ENCODE data around the gene LBHD2.

LBHD2 gene

DNA sequence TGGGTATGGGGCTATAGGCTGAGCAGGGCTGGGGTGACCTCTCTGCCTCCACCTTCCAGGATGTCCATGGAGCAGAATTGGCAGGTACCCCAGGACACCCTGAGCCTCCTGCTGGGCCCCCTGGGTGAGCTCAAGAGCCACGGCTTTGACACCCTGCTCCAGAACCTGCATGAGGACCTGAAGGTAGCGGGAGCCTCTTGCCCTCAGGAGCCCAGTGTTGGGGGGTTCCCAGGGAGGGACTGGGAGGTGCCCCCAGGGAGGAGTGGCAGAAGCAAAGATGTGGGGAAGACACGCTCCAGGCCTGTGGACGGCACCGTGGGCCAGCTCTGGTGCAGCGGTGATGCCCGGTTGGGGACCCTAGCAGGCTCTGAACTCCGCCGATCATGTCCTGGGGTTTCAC, 47.6 kb downstream of the LBHD2 start:
- H4K8ac ChIP-seq (ENCODE audit: low read depth, low read length) = no peak overlapping the region
- no peak overlapping the region for H2BK15ac ChIP-seq (replicated peaks; ENCODE audit: low read depth)
- no peak overlapping the region for H2BK120ac ChIP-seq (ENCODE audit: low read depth, low read length)
- no peaks in the 10 kb centered on the region for H3K79me1 ChIP-seq (ENCODE audit: low read length)
- H3K23ac ChIP-seq (ENCODE audit: low read length) = no peak overlapping the region
- H3K79me2 ChIP-seq (ENCODE audit: control insufficient read depth, insufficient read depth, low read length) = no peaks in the 10 kb centered on the region
- no peak overlapping the region for H2AK5ac ChIP-seq (ENCODE audit: low read length)
- H3K36me3 ChIP-seq (ENCODE audit: control insufficient read depth, insufficient read depth, low read length) = peaks cover 8% of the 10 kb centered on the region
- no peak for DNase-seq
- no peak overlapping the region for H3K56ac ChIP-seq (ENCODE audit: low read length)
- WGBS (ENCODE audit: extremely low coverage, insufficient coverage, low lambda C conversion rate) = no CpG with 5 or more reads among the region's 9 CpGs
- H3K9ac ChIP-seq (ENCODE audit: low read length) = no peak overlapping the region
- H3K4me2 ChIP-seq (ENCODE audit: low read length) = no peak overlapping the region
- no peak overlapping the region for H4K5ac ChIP-seq (ENCODE audit: low read length)
- no peaks in the 10 kb centered on the region for H3K27me3 ChIP-seq (ENCODE audit: insufficient read depth, low read length, poor library complexity)
- H3K4ac ChIP-seq (ENCODE audit: low read depth, low read length) = no peak overlapping the region
- no peak overlapping the region for H2BK5ac ChIP-seq (ENCODE audit: low read length)
- no peak overlapping the region for H3K27ac ChIP-seq (ENCODE audit: low read depth, low read length)
- no peak overlapping the region for H3K18ac ChIP-seq (ENCODE audit: low read length)
- H3K4me3 ChIP-seq (ENCODE audit: low read length) = no peak overlapping the region
- no peaks in the 10 kb centered on the region for H3K4me1 ChIP-seq (ENCODE audit: control insufficient read depth, low read depth, low read length)

DNA sequence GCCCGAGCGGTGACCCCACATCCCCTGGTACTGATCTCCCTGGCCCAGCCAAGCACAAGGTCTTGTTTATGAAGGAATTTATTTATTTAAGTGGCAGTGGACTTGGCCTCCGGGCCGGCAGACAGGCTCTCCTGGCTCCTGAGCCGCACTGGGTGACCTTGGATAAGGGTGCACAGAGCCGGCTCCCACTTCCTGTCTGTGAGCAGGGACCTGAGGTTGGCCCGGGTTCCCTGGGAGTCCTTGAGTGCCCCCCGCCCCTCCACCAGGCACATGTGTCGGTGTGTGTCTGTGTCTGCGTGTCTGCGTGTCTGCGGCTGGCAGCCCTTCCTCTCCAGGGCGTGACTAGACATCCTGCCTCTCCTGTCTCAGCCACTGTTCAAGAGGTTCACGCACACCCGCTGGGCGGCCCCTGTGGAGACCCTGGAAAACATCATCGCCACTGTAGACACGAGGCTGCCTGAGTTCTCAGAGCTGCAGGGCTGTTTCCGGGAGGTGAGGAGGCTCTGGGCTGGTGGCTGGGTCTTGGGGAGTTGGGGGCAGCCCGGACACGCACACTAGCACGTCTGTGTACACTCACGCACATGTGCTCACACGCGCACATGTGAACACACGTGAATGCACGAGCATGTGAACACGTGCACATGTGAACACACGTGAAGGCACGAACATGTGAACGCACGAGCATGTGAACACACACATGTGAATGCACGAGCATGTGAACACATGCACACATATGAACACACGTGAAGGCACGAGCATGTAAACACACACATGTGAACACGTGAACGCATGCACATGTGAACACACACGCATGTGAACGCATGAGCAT, 48.6 kb downstream of the LBHD2 start:
- no peaks in the 10 kb centered on the region for H3K79me1 ChIP-seq (ENCODE audit: low read length)

DNA sequence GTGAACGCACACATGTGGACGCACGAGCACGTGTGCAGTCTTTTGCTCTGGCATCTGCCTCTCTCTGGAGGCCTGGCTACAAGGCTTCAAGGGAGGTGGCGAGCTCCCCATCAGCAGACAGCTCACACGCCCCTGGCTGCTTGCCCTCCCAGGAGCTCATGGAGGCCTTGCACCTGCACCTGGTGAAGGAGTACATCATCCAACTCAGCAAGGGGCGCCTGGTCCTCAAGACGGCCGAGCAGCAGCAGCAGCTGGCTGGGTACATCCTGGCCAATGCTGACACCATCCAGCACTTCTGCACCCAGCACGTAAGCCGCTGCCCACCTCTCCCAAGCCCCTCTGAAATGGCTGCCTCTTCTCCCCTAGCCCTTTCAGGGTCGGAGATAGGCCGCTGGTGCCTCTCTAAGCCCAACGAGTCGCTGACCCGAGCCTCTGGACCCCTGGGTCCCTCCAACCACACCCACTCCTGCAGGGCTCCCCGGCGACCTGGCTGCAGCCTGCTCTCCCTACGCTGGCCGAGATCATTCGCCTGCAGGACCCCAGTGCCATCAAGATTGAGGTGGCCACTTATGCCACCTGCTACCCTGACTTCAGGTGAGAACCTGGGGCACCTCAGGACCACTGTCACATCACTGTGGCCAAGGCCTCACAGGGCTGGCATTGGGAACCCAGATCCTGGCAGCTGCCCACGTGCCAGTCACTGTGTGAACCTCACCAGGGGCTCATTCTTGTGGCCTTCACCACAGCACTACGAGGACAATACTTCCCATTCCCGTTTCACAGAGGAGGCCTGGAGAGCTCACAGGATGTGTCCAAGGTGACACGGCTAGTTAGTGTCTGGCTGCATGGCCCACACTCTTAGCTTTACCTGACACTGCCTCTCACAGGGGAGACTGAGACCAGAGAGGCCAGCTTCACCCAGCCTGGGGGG, 49.5 kb downstream of the LBHD2 start:
- no peak overlapping the region for H4K5ac ChIP-seq (ENCODE audit: low read length)
- H2BK120ac ChIP-seq (ENCODE audit: low read depth, low read length) = no peak overlapping the region
- no peak overlapping the region for H3K4ac ChIP-seq (ENCODE audit: low read depth, low read length)
- no peak overlapping the region for H2AK5ac ChIP-seq (ENCODE audit: low read length)
- H2BK15ac ChIP-seq (replicated peaks; ENCODE audit: low read depth) = no peak overlapping the region
- H3K79me2 ChIP-seq (ENCODE audit: control insufficient read depth, insufficient read depth, low read length) = no peaks in the 10 kb centered on the region
- peaks cover 8% of the 10 kb centered on the region for H3K36me3 ChIP-seq (ENCODE audit: control insufficient read depth, insufficient read depth, low read length)
- H3K4me3 ChIP-seq (ENCODE audit: low read length) = no peak overlapping the region
- no peak overlapping the region for H3K4me2 ChIP-seq (ENCODE audit: low read length)
- H4K8ac ChIP-seq (ENCODE audit: low read depth, low read length) = no peak overlapping the region
- no peak overlapping the region for H3K18ac ChIP-seq (ENCODE audit: low read length)
- no peaks in the 10 kb centered on the region for H3K4me1 ChIP-seq (ENCODE audit: control insufficient read depth, low read depth, low read length)
- no peaks in the 10 kb centered on the region for H3K27me3 ChIP-seq (ENCODE audit: insufficient read depth, low read length, poor library complexity)
- H3K79me1 ChIP-seq (ENCODE audit: low read length) = no peaks in the 10 kb centered on the region
- no peak overlapping the region for H2BK5ac ChIP-seq (ENCODE audit: low read length)
- H3K23ac ChIP-seq (ENCODE audit: low read length) = no peak overlapping the region
- H3K27ac ChIP-seq (ENCODE audit: low read depth, low read length) = no peak overlapping the region
- no CpG with 5 or more reads among the region's 25 CpGs for WGBS (ENCODE audit: extremely low coverage, insufficient coverage, low lambda C conversion rate)
- no peak for DNase-seq
- no peak overlapping the region for H3K9ac ChIP-seq (ENCODE audit: low read length)
- no peak overlapping the region for H3K56ac ChIP-seq (ENCODE audit: low read length)

More for the DNA sequence above, 48.6 kb downstream of the LBHD2 start:
- Histone ChIP-seq H4K5ac (ENCODE audit: low read length) (no peak overlapping the region), H3K23ac (ENCODE audit: low read length) (no peak overlapping the region), H2AK5ac (ENCODE audit: low read length) (no peak overlapping the region), H3K4me2 (ENCODE audit: low read length) (no peak overlapping the region), H3K4ac (ENCODE audit: low read depth, low read length) (no peak overlapping the region), H3K27ac (ENCODE audit: low read depth, low read length) (no peak overlapping the region), H2BK120ac (ENCODE audit: low read depth, low read length) (no peak overlapping the region), H2BK5ac (ENCODE audit: low read length) (no peak overlapping the region), H4K8ac (ENCODE audit: low read depth, low read length) (no peak overlapping the region), H3K56ac (ENCODE audit: low read length) (no peak overlapping the region), H3K18ac (ENCODE audit: low read length) (no peak overlapping the region), H3K36me3 (ENCODE audit: control insufficient read depth, insufficient read depth, low read length) (peaks cover 8% of the 10 kb centered on the region), H3K9ac (ENCODE audit: low read length) (no peak overlapping the region), H3K27me3 (ENCODE audit: insufficient read depth, low read length, poor library complexity) (no peaks in the 10 kb centered on the region), H3K79me2 (ENCODE audit: control insufficient read depth, insufficient read depth, low read length) (no peaks in the 10 kb centered on the region), H3K4me3 (ENCODE audit: low read length) (no peak overlapping the region), H3K4me1 (ENCODE audit: control insufficient read depth, low read depth, low read length) (no peaks in the 10 kb centered on the region), H2BK15ac (replicated peaks; ENCODE audit: low read depth) (no peak overlapping the region)
- DNase-seq = no peak
- WGBS (ENCODE audit: extremely low coverage, insufficient coverage, low lambda C conversion rate) = no CpG with 5 or more reads among the region's 39 CpGs

DNA sequence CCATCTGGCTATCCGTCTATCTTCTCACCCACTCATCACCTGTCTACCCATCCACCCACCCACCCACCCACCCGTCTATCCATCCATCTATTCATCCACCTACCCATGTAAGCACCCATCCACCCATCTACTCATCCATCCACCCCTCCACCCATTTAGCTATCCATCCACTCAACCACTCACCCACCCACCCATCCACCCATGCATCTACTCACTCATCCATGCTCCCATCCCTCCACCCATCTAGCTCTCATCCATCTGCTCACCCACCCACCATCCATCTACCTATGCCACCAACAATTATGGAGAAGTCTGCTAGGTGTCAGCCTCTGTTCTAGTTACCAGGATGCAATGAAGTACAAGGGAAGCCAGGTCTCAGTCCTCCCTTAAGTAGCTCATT, 50.4 kb downstream of the LBHD2 start:
- Histone ChIP-seq H2BK120ac (ENCODE audit: low read depth, low read length) (no peak overlapping the region), H3K18ac (ENCODE audit: low read length) (no peak overlapping the region), H2BK5ac (ENCODE audit: low read length) (no peak overlapping the region), H3K36me3 (ENCODE audit: control insufficient read depth, insufficient read depth, low read length) (peaks cover 8% of the 10 kb centered on the region), H3K4me3 (ENCODE audit: low read length) (no peak overlapping the region), H3K9ac (ENCODE audit: low read length) (no peak overlapping the region), H2AK5ac (ENCODE audit: low read length) (no peak overlapping the region), H3K4ac (ENCODE audit: low read depth, low read length) (no peak overlapping the region), H3K23ac (ENCODE audit: low read length) (no peak overlapping the region), H3K27me3 (ENCODE audit: insufficient read depth, low read length, poor library complexity) (no peaks in the 10 kb centered on the region), H2BK15ac (replicated peaks; ENCODE audit: low read depth) (no peak overlapping the region), H3K79me2 (ENCODE audit: control insufficient read depth, insufficient read depth, low read length) (no peaks in the 10 kb centered on the region), H3K27ac (ENCODE audit: low read depth, low read length) (no peak overlapping the region), H3K4me1 (ENCODE audit: control insufficient read depth, low read depth, low read length) (no peaks in the 10 kb centered on the region), H3K4me2 (ENCODE audit: low read length) (no peak overlapping the region), H3K56ac (ENCODE audit: low read length) (no peak overlapping the region), H4K5ac (ENCODE audit: low read length) (no peak overlapping the region), H3K79me1 (ENCODE audit: low read length) (no peaks in the 10 kb centered on the region), H4K8ac (ENCODE audit: low read depth, low read length) (no peak overlapping the region)
- no CpG with 5 or more reads among the region's 2 CpGs for WGBS (ENCODE audit: extremely low coverage, insufficient coverage, low lambda C conversion rate)
- DNase-seq = no peak

DNA sequence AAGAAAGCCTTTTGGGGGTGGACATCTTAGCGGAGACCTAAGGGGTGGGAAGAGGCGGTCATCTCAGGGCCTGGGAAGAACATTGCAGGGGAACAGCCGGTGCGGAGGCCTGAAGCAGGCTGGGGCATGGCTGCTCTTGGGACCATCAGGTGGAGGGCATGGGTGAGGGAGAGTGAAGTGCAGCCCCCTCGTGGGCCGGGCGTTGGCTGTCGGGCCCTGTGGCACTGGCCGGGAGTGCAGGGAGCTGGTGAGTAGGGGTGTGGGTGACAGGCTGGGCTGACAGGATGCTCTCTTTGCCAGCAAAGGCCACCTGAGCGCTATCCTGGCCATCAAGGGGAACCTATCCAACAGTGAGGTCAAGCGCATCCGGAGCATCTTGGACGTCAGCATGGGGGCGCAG, 50.9 kb downstream of the LBHD2 start:
- H3K4me3 ChIP-seq (ENCODE audit: low read length) = no peak overlapping the region
- H3K9ac ChIP-seq (ENCODE audit: low read length) = no peak overlapping the region
- no peak overlapping the region for H3K56ac ChIP-seq (ENCODE audit: low read length)
- no peaks in the 10 kb centered on the region for H3K79me2 ChIP-seq (ENCODE audit: control insufficient read depth, insufficient read depth, low read length)
- no peaks in the 10 kb centered on the region for H3K27me3 ChIP-seq (ENCODE audit: insufficient read depth, low read length, poor library complexity)
- no peak overlapping the region for H2BK5ac ChIP-seq (ENCODE audit: low read length)
- H3K4me2 ChIP-seq (ENCODE audit: low read length) = no peak overlapping the region
- WGBS (ENCODE audit: extremely low coverage, insufficient coverage, low lambda C conversion rate) = no CpG with 5 or more reads among the region's 14 CpGs
- no peaks in the 10 kb centered on the region for H3K79me1 ChIP-seq (ENCODE audit: low read length)
- no peak overlapping the region for H4K5ac ChIP-seq (ENCODE audit: low read length)
- no peak overlapping the region for H3K4ac ChIP-seq (ENCODE audit: low read depth, low read length)
- H4K8ac ChIP-seq (ENCODE audit: low read depth, low read length) = no peak overlapping the region
- H3K4me1 ChIP-seq (ENCODE audit: control insufficient read depth, low read depth, low read length) = no peaks in the 10 kb centered on the region
- DNase-seq = no peak
- H2BK15ac ChIP-seq (replicated peaks; ENCODE audit: low read depth) = no peak overlapping the region
- no peak overlapping the region for H3K18ac ChIP-seq (ENCODE audit: low read length)
- no peak overlapping the region for H2BK120ac ChIP-seq (ENCODE audit: low read depth, low read length)
- H3K27ac ChIP-seq (ENCODE audit: low read depth, low read length) = no peak overlapping the region
- no peak overlapping the region for H3K23ac ChIP-seq (ENCODE audit: low read length)
- no peak overlapping the region for H2AK5ac ChIP-seq (ENCODE audit: low read length)
- peaks cover 8% of the 10 kb centered on the region for H3K36me3 ChIP-seq (ENCODE audit: control insufficient read depth, insufficient read depth, low read length)

Data from mesendoderm (in vitro differentiated cells).